MM.1S (cell line): Measurements from ENCODE around the gene KCNQ1.

Experiments
- DNase-seq: peaks from one replicate; pipeline ENCODE4 v3.0.0-alpha.2; 2015
- H2AFZ ChIP-seq: fragments of 300-600 bp; sonication (generic); 2 replicates; pipeline ENCODE4 v1.6.0; 2016; ENCODE audit warnings: antibody characterized with exemption, low read length
- H3F3A ChIP-seq: fragments of 300-600 bp; sonication (generic); 2 replicates; pipeline ENCODE4 v1.6.1; 2016; ENCODE audit warnings: mild to moderate bottlenecking, antibody characterized with exemption, low read length, moderate library complexity, mixed read lengths; ENCODE audit not compliant: insufficient read depth
- H3K27ac ChIP-seq: fragments of 300-600 bp; sonication (generic); 2 replicates; pipeline ENCODE4 v1.5.1; 2016; ENCODE audit warnings: mild to moderate bottlenecking, low read length
- H3K27me3 ChIP-seq: fragments of 300-600 bp; sonication (generic); replicated peaks from 2 replicates; pipeline ENCODE4 v1.6.0; 2016; ENCODE audit warnings: low read length; ENCODE audit not compliant: insufficient read depth
- H3K36me3 ChIP-seq: fragments of 300-600 bp; sonication (generic); replicated peaks from 2 replicates; pipeline ENCODE4 v1.6.1; 2016; ENCODE audit warnings: mild to moderate bottlenecking, low read length, mixed read lengths; ENCODE audit not compliant: insufficient read depth
- H3K4me1 ChIP-seq: fragments of 300-600 bp; sonication (generic); 2 replicates; pipeline ENCODE4 v1.6.1; 2016; ENCODE audit warnings: low read length, mixed read lengths
- H3K4me2 ChIP-seq: fragments of 300-600 bp; sonication (generic); 2 replicates; pipeline ENCODE4 v1.6.0; 2016; ENCODE audit warnings: low read depth, low read length
- H3K4me3 ChIP-seq: fragments of 300-600 bp; sonication (generic); 2 replicates; pipeline ENCODE4 v1.5.1; 2016; ENCODE audit warnings: low read length, mixed read lengths
- H3K79me2 ChIP-seq: fragments of 300-600 bp; sonication (generic); 2 replicates; pipeline ENCODE4 v1.6.1; 2016; ENCODE audit warnings: mixed run types, low read length, mixed read lengths
- H3K9ac ChIP-seq: fragments of 300-600 bp; sonication (generic); 2 replicates; pipeline ENCODE4 v1.6.1; 2016; ENCODE audit warnings: low read length, mixed read lengths
- H3K9me2 ChIP-seq: fragments of 300-600 bp; sonication (generic); replicated peaks from 2 replicates; pipeline ENCODE4 v1.6.1; 2016; ENCODE audit warnings: mild to moderate bottlenecking, low read length, mixed read lengths; ENCODE audit not compliant: insufficient read depth
- H3K9me3 ChIP-seq: fragments of 300-600 bp; sonication (generic); replicated peaks from 2 replicates; pipeline ENCODE4 v1.6.1; 2016; ENCODE audit warnings: mild to moderate bottlenecking, low read length, mixed read lengths; ENCODE audit not compliant: insufficient read depth
- H4K20me1 ChIP-seq: fragments of 300-600 bp; sonication (generic); 2 replicates; pipeline ENCODE4 v1.6.1; 2016; ENCODE audit warnings: mild to moderate bottlenecking, low read length, moderate library complexity, mixed read lengths; ENCODE audit not compliant: insufficient read depth
- CTCF ChIP-seq: fragments of 300-600 bp; sonication (generic); IDR thresholded peaks from 2 replicates; pipeline ENCODE4 v1.5.1; 2016; ENCODE audit warnings: antibody characterized with exemption, low read length, mixed read lengths
- EZH2 ChIP-seq: fragments of 300-600 bp; sonication (generic); optimal IDR thresholded peaks from 2 replicates; pipeline ENCODE3; 2017; ENCODE audit warnings: low read depth, mild to moderate bottlenecking, antibody characterized with exemption, low read length, mixed read lengths
- EZH2phosphoT487 ChIP-seq: fragments of 300-600 bp; sonication (generic); IDR thresholded peaks from 2 replicates; pipeline ENCODE4 v1.6.1; 2018; ENCODE audit warnings: antibody characterized with exemption, low read length

The KCNQ1 gene

GRCh38 chr11:2564588-2565425 is 120.0 kb downstream of the KCNQ1 start:
- no peaks in the 10 kb centered on the region for H3K9me2 ChIP-seq
- no peaks in the 10 kb centered on the region for H4K20me1 ChIP-seq
- no peaks in the 10 kb centered on the region for H3K36me3 ChIP-seq
- no peaks in the 10 kb centered on the region for H3K9me3 ChIP-seq
- H3K9ac ChIP-seq = no peak overlapping the region
- no peak overlapping the region for H3K4me3 ChIP-seq
- no peaks in the 10 kb centered on the region for H3K27me3 ChIP-seq
- H2AFZ ChIP-seq = no peak overlapping the region
- H3K4me2 ChIP-seq = no peak overlapping the region
- no peak for DNase-seq
- no peaks in the 10 kb centered on the region for H3F3A ChIP-seq
- H3K4me1 ChIP-seq = peaks cover 7% of the 10 kb centered on the region; the same call in 1 of the 2 replicates
- TF ChIP-seq EZH2phosphoT487 (no peak), CTCF (no peak), EZH2 (no peak)
- H3K79me2 ChIP-seq = no peaks in the 10 kb centered on the region
- H3K27ac ChIP-seq = no peak overlapping the region

GRCh38 chr11:2565447-2566222 is 120.8 kb downstream of the KCNQ1 start:
- H3K9me2 ChIP-seq = no peaks in the 10 kb centered on the region
- no peak overlapping the region for H3K27ac ChIP-seq
- no peaks in the 10 kb centered on the region for H3K79me2 ChIP-seq
- no peaks in the 10 kb centered on the region for H3K27me3 ChIP-seq
- H3K36me3 ChIP-seq = no peaks in the 10 kb centered on the region
- no peak overlapping the region for H2AFZ ChIP-seq
- H3K9me3 ChIP-seq = no peaks in the 10 kb centered on the region
- H3K9ac ChIP-seq = no peak overlapping the region
- TF ChIP-seq EZH2 (no peak), CTCF (no peak), EZH2phosphoT487 (no peak)
- H3K4me2 ChIP-seq = no peak overlapping the region
- H4K20me1 ChIP-seq = no peaks in the 10 kb centered on the region
- no peaks in the 10 kb centered on the region for H3F3A ChIP-seq
- DNase-seq = no peak
- H3K4me3 ChIP-seq = no peak overlapping the region
- H3K4me1 ChIP-seq = peaks cover 7% of the 10 kb centered on the region; the same call in 1 of the 2 replicates

GRCh38 chr11:2566223-2567025 is 121.6 kb downstream of the KCNQ1 start:
- Histone ChIP-seq H3K9me2 (no peaks in the 10 kb centered on the region), H3K4me1 (peaks cover 7% of the 10 kb centered on the region; the same call in 1 of the 2 replicates), H3K9me3 (no peaks in the 10 kb centered on the region), H3K27me3 (no peaks in the 10 kb centered on the region), H2AFZ (no peak overlapping the region), H3K4me3 (no peak overlapping the region), H3K4me2 (no peak overlapping the region), H3K27ac (no peak overlapping the region), H3F3A (no peaks in the 10 kb centered on the region), H4K20me1 (no peaks in the 10 kb centered on the region), H3K79me2 (no peaks in the 10 kb centered on the region), H3K9ac (no peak overlapping the region), H3K36me3 (no peaks in the 10 kb centered on the region)
- TF ChIP-seq EZH2phosphoT487 (no peak), CTCF (no peak), EZH2 (no peak)
- no peak for DNase-seq
